Skeletal muscle satellite cell (primary cell): ENCODE data around the gene PCNX3. TPM values are rescaled to one million over a fixed set of nuclear protein-coding genes. Genes with fewer than 3 reads are reported as not detected.
"Not testable (repeated sequence)": the region's sequence is repeated elsewhere in the genome, so short reads cannot be mapped to it uniquely, and the experiment has no call there.

Source experiments
- H3K27me3 ChIP-seq: 2 replicates; pipeline ENCODE4 v1.7.0; 2013; ENCODE audit warnings: low read length; ENCODE audit not compliant: control insufficient read depth, insufficient read depth
- H3K36me3 ChIP-seq: 2 replicates; pipeline ENCODE4 v1.7.0; 2013; ENCODE audit warnings: mild to moderate bottlenecking, control low read depth, low read length; ENCODE audit not compliant: insufficient read depth
- H3K4me1 ChIP-seq: 2 replicates; pipeline ENCODE4 v1.7.0; 2013; ENCODE audit warnings: low read length; ENCODE audit not compliant: control insufficient read depth, insufficient read depth
- H3K4me2 ChIP-seq: 2 replicates; pipeline ENCODE4 v1.7.0; 2013; ENCODE audit warnings: mild to moderate bottlenecking, low read length
- H3K4me3 ChIP-seq: 2 replicates; pipeline ENCODE4 v1.7.0; 2013; ENCODE audit warnings: low read length
- H3K9ac ChIP-seq: 2 replicates; pipeline ENCODE4 v1.7.0; 2013; ENCODE audit warnings: mild to moderate bottlenecking, low read depth, low read length, moderate library complexity
- H3K9me3 ChIP-seq: replicated peaks from 2 replicates; pipeline ENCODE4 v1.7.0; 2013; ENCODE audit warnings: mild to moderate bottlenecking, control low read depth, low read length
- small RNA-seq: library from RNA; depleted of rRNA; stranded (forward); fragments of <200 nt; gene quantifications from one replicate; pipeline ENCODE3, GENCODE V24; 2012

The PCNX3 gene

GRCh38 chr11:65680192-65680743 lies 64.7 kb downstream of the PCNX3 start:
- H3K4me1 ChIP-seq: no peaks in the 10 kb centered on the region
- no peak overlapping the region for H3K4me3 ChIP-seq
- no peaks in the 10 kb centered on the region for H3K9me3 ChIP-seq
- H3K36me3 ChIP-seq: no peaks in the 10 kb centered on the region
- H3K9ac ChIP-seq: no peak overlapping the region
- peaks cover 24% of the 10 kb centered on the region for H3K27me3 ChIP-seq
- H3K4me2 ChIP-seq: no peak overlapping the region

DNA sequence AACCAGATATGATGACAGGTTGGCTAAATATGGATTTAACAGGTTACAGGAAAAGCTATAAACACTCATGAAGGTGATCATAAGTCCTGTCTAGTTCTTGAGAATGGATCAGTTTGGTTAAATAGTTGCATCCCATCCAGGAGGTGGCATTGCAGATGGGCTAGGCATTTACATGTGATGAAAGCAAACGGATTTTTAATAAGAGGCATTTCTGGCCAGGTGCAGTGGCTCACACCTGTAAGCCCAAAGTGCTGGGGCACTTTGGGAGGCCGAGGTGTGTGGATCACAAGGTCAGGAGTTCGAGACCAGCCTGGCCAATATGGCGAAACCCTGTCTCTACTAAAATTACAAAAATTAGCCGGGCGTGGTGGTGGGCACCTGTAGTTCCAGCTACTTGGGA lies 67.9 kb downstream of the PCNX3 start:
- H3K36me3 ChIP-seq, H3K4me1 ChIP-seq, H3K4me3 ChIP-seq, H3K9me3 ChIP-seq, H3K4me2 ChIP-seq, H3K9ac ChIP-seq: not testable (repeated sequence)
- H3K27me3 ChIP-seq: peaks cover 42% of the 10 kb centered on the region

GRCh38 chr11:65685981-65686380 lies 70.4 kb downstream of the PCNX3 start:
- Histone ChIP-seq H3K4me1 (no peaks in the 10 kb centered on the region), H3K27me3 (peaks cover 45% of the 10 kb centered on the region), H3K9me3 (no peaks in the 10 kb centered on the region), H3K36me3 (no peaks in the 10 kb centered on the region), H3K4me3 (no peak overlapping the region), H3K9ac (no peak overlapping the region), H3K4me2 (no peak overlapping the region)

Small RNAs within 50 kb of the gene (small RNA-seq; reads per million reads assigned to genes)
- gene MIR4489 (not detected), gene MIR4690 (not detected)
